22Rv1 (cell line): ENCODE data around the gene DACH2.

ENCODE experiments used
- ZFX ChIP-seq: fragments of 450-650 bp; IDR thresholded peaks from 2 replicates; pipeline ENCODE4 v1.6.1; 2017; ENCODE audit warnings: antibody characterized with exemption, borderline replicate concordance
- TF ChIP-seq, protein P1 (sequence below): fragments of 450-650 bp; IDR thresholded peaks from 2 replicates; pipeline ENCODE4 v1.5.1; 2017; ENCODE audit warnings: mild to moderate bottlenecking

DNA sequence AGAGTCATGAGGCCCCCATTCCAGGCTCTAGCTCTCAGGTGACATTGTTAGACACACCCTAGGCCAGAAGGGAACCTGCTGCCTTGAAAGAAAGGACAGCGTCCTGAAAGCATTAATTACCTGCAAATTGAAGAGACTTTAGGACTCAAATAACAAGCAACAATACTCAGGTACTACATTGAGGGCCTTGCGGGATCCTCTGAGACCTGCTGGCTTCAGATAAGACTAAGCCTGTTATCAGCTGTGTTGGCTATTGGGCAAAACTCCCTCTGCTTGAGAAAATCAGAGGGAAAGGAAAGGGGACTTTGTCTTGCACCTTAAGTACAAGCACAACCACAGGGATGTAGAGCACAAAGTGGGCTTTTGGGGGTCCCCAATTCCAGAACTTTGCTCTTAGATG, 45.9 kb upstream of the DACH2 start:
- TF ChIP-seq, protein P1, sequence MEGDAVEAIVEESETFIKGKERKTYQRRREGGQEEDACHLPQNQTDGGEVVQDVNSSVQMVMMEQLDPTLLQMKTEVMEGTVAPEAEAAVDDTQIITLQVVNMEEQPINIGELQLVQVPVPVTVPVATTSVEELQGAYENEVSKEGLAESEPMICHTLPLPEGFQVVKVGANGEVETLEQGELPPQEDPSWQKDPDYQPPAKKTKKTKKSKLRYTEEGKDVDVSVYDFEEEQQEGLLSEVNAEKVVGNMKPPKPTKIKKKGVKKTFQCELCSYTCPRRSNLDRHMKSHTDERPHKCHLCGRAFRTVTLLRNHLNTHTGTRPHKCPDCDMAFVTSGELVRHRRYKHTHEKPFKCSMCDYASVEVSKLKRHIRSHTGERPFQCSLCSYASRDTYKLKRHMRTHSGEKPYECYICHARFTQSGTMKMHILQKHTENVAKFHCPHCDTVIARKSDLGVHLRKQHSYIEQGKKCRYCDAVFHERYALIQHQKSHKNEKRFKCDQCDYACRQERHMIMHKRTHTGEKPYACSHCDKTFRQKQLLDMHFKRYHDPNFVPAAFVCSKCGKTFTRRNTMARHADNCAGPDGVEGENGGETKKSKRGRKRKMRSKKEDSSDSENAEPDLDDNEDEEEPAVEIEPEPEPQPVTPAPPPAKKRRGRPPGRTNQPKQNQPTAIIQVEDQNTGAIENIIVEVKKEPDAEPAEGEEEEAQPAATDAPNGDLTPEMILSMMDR = no peak
- no peak for TF ChIP-seq ZFX
